Stimulated activated CD8-positive, alpha-beta memory T cell treated with anti-CD3 and anti-CD28 coated beads, Interleukin-2, amount 100 ng/mL, for 1 hour (primary cell): Measurements from ENCODE around the gene GRAPL.
"Not testable (repeated sequence)": the region's sequence is repeated elsewhere in the genome, so short reads cannot be mapped to it uniquely, and the experiment has no call there.

ENCODE experiments used
- DNase-seq, 2 donors: peaks; one replicate each; pipeline ENCODE4 v3.0.0-alpha.2; 2020; ENCODE audit warnings: low read depth in 2 of 2

Gene GRAPL

GRCh38 chr17:19188870-19189708 lies 61.7 kb downstream of the GRAPL start:
- not testable (repeated sequence) for DNase-seq

- DNase-seq = not testable (repeated sequence)
Observed at GRCh38 chr17:19189781-19190405, 62.5 kb downstream of the GRAPL start.

- DNase-seq = not testable (repeated sequence)
Observed at GRCh38 chr17:19196382-19197204, 69.2 kb downstream of the GRAPL start.

- DNase-seq = not testable (repeated sequence)
Observed at GRCh38 chr17:19202448-19202847, 75.1 kb downstream of the GRAPL start.

- DNase-seq = not testable (repeated sequence)
Observed at GRCh38 chr17:19203429-19203828, 76.0 kb downstream of the GRAPL start.
